Calu3 (cell line): Measurements from ENCODE around the gene DDX3X. TPM values are rescaled to one million over a fixed set of nuclear protein-coding genes. Genes with fewer than 3 reads are reported as not detected.

ENCODE experiments used
- BruUV-seq: library from RNA; stranded (reverse); fragments of 400-500 nt; replicated peaks from 2 replicates; lab custom pipeline; 2021; lab: Mats Ljungman, UMichigan
- CTCF ChIA-PET: fragments of 300-600 bp; sonication (Branson Sonifier 250); formaldehyde crosslinking; loops from one replicate; lab custom pipeline; 2022; ENCODE audit warnings: antibody characterized with exemption; lab: Charles Lee
- DNase-seq: peaks from one replicate; pipeline ENCODE4 v3.0.0; 2022
- H3K27ac Mint-ChIP-seq: one replicate; pipeline ENCODE4 v1.8.0; 2022; ENCODE audit warnings: mixed read lengths; ENCODE audit not compliant: unreplicated experiment
- H3K27me3 Mint-ChIP-seq: one replicate; pipeline ENCODE4 v1.8.0; 2022; ENCODE audit warnings: mixed read lengths; ENCODE audit not compliant: unreplicated experiment
- H3K36me3 Mint-ChIP-seq: one replicate; pipeline ENCODE4 v1.8.0; 2022; ENCODE audit warnings: mild to moderate bottlenecking, moderate library complexity, mixed read lengths; ENCODE audit not compliant: insufficient read depth, unreplicated experiment
- H3K4me1 Mint-ChIP-seq: one replicate; pipeline ENCODE4 v1.8.0; 2022; ENCODE audit warnings: mild to moderate bottlenecking, low read depth, mixed read lengths; ENCODE audit not compliant: unreplicated experiment
- H3K4me3 Mint-ChIP-seq: one replicate; pipeline ENCODE4 v1.8.0; 2022; ENCODE audit warnings: mild to moderate bottlenecking, low read depth, moderate library complexity, mixed read lengths; ENCODE audit not compliant: unreplicated experiment
- H3K9me3 Mint-ChIP-seq: one replicate; pipeline ENCODE4 v1.8.0; 2022; ENCODE audit warnings: low read depth, mixed read lengths; ENCODE audit not compliant: unreplicated experiment
- intact Hi-C: fragments of 100-400 bp; cut with micrococcal nuclease; formaldehyde crosslinking; loops from one replicate; pipeline ENCODE4 v1.10.0; 2022; ENCODE audit not compliant: unreplicated experiment
- total RNA-seq: library from RNA; stranded (reverse); gene quantifications from 2 replicates; pipeline ENCODE4 v1.2.3, GENCODE V29; 2022
- TF ChIP-seq, protein P1 (sequence below): fragments of 200-600 bp; IDR thresholded peaks from one replicate; pipeline ENCODE4 v1.8.0; 2022; ENCODE audit warnings: antibody characterized with exemption; ENCODE audit not compliant: unreplicated experiment

Gene DDX3X
- total RNA-seq, 1 experiment from 2014 or later: 308 TPM

DNA sequence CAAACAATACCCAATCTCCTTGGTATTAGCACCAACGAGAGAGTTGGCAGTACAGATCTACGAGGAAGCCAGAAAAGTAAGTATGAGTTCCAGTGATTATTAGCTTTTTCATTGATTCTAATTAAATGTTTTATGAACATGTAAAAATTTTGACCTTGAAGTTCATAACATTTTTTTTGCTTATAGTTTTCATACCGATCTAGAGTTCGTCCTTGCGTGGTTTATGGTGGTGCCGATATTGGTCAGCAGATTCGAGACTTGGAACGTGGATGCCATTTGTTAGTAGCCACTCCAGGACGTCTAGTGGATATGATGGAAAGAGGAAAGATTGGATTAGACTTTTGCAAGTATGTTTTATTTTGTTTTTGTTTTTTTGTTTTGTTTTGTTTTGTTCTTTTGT, 10.1 kb downstream of the DDX3X start:
- BruUV-seq: no TSS peak
- Mint-ChIP-seq H3K27ac (peak overlapping the region; percentile 36), H3K36me3 (peaks cover 85% of the 10 kb centered on the region), H3K4me1 (peaks cover 6% of the 10 kb centered on the region), H3K27me3 (no peaks in the 10 kb centered on the region), H3K9me3 (no peaks in the 10 kb centered on the region), H3K4me3 (no peak overlapping the region)
- no peak for DNase-seq
- CTCF ChIA-PET: no interaction called here
- intact Hi-C loops: no loop called here
- TF ChIP-seq, protein P1, sequence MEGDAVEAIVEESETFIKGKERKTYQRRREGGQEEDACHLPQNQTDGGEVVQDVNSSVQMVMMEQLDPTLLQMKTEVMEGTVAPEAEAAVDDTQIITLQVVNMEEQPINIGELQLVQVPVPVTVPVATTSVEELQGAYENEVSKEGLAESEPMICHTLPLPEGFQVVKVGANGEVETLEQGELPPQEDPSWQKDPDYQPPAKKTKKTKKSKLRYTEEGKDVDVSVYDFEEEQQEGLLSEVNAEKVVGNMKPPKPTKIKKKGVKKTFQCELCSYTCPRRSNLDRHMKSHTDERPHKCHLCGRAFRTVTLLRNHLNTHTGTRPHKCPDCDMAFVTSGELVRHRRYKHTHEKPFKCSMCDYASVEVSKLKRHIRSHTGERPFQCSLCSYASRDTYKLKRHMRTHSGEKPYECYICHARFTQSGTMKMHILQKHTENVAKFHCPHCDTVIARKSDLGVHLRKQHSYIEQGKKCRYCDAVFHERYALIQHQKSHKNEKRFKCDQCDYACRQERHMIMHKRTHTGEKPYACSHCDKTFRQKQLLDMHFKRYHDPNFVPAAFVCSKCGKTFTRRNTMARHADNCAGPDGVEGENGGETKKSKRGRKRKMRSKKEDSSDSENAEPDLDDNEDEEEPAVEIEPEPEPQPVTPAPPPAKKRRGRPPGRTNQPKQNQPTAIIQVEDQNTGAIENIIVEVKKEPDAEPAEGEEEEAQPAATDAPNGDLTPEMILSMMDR: no peak

DNA sequence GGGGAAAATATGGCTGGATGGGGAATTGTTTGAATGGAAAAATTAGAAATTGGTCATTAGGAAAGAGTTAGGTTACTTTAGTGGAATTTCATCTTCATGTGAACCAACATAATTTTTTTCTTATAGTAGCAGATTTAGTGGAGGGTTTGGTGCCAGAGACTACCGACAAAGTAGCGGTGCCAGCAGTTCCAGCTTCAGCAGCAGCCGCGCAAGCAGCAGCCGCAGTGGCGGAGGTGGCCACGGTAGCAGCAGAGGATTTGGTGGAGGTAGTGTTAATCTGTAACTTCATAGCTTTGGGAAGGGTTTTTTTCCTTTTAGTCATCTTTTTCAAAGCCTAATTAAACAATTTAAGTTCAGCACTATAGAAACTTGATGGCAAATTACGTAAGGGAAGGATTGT, 13.2 kb downstream of the DDX3X start:
- Mint-ChIP-seq H3K36me3 (peaks cover 92% of the 10 kb centered on the region), H3K4me3 (no peak overlapping the region), H3K9me3 (no peaks in the 10 kb centered on the region), H3K27me3 (no peaks in the 10 kb centered on the region), H3K27ac (no peak overlapping the region), H3K4me1 (peaks cover 8% of the 10 kb centered on the region)
- no TSS peak for BruUV-seq
- DNase-seq: no peak
- intact Hi-C loops: no loop called here
- TF ChIP-seq, protein P1: no peak
- CTCF ChIA-PET: no interaction called here

DNA sequence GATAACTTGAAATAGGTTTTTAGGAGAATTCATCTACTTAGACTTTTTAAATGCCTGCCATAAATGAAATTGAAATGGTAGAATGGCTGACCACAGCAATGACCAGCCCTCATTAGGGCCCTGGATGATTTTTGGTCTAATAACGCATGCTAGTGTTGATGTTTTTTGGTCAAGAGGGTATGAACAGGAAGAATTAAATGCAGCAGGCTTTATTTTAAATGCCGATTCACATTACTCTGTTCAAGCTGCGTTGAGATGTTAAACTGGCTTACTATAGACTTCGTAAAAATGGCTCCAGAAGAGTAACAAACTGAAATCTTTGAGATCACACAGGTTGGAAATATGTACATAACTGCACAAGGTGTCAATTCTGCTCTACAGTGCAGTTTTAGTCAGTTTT, 14.6 kb downstream of the DDX3X start:
- Mint-ChIP-seq H3K4me1 (peaks cover 8% of the 10 kb centered on the region), H3K9me3 (no peaks in the 10 kb centered on the region)
- no TSS peak for BruUV-seq

DNA sequence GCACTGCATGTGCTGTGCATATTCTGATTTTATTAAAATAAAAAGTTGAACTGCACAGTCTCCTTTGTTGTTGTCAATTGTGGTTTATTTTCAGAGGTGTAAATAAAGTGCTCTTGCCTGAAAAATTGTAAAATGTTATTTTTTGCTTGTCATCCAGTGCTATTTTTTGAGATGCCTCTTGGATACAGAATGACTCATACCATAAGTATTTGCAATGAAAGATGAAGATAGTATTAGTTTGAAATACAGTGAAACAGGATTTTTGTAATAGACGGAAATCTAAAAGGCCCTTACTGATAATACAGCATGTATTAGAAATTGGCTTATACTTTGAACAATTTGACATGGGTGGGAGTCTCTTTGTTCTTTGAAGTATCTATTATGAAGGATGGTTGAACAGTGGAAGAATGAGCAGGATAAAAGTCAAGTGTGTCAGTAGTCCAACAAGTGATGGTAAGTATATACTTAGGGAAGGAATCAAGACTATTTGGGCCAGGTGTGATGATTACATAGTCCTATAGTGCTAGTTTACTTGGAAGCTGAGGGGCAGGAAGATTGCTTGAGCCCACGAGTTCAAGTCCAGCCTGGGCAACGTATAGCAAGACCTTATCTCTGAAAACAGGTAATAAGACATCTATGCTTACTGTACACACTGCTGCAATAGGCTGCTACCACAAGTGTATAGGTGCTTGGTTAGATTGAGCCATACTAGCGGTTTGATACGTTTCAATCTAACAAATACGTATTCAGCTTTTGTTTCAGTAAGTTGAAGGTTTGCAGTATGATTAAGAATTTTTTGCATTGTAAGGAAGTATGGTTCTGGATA, 16.4 kb downstream of the DDX3X start:
- CTCF ChIA-PET: interaction anchor here (0.7 kb wide), 1 partner anchor 31 kb away, joined by 3 read pairs; no protein-coding TSS in a partner anchor
- intact Hi-C loops: no loop called here

More for the DNA sequence above, 14.6 kb downstream of the DDX3X start:
- intact Hi-C loops: no loop called here
- CTCF ChIA-PET: no interaction called here
- TF ChIP-seq, protein P1: no peak
- no peak for DNase-seq
- Mint-ChIP-seq H3K4me3 (no peak overlapping the region), H3K27ac (no peak overlapping the region), H3K27me3 (no peaks in the 10 kb centered on the region), H3K36me3 (peaks cover 92% of the 10 kb centered on the region)

More for the DNA sequence above, 16.4 kb downstream of the DDX3X start:
- H3K4me3 Mint-ChIP-seq: no peak overlapping the region
- peak overlapping the region; percentile 92 for H3K27ac Mint-ChIP-seq
- no peaks in the 10 kb centered on the region for H3K9me3 Mint-ChIP-seq
- no peak for DNase-seq
- TF ChIP-seq, protein P1: no peak
- no peaks in the 10 kb centered on the region for H3K27me3 Mint-ChIP-seq
- H3K36me3 Mint-ChIP-seq: peaks cover 74% of the 10 kb centered on the region
- peaks cover 8% of the 10 kb centered on the region for H3K4me1 Mint-ChIP-seq
- BruUV-seq: no TSS peak
